ENCODE data around the gene SLC25A48.
"Not testable (repeated sequence)": the region's sequence is repeated elsewhere in the genome, so short reads cannot be mapped to it uniquely, and the experiment has no call there.

Gene SLC25A48

GRCh38 chr5:135830384-135830700 is 4.1 kb upstream of the SLC25A48 start:
- no peak for DNase-seq

GRCh38 chr5:135830876-135831275 is 3.6 kb upstream of the SLC25A48 start:
- no peak for DNase-seq

- no peak for DNase-seq
Measured at GRCh38 chr5:135831439-135831838, 3.0 kb upstream of the SLC25A48 start.

- no peak for DNase-seq
Measured at GRCh38 chr5:135831851-135832555, 2.5 kb upstream of the SLC25A48 start.

GRCh38 chr5:135832941-135833920 is 1.2 kb upstream of the SLC25A48 start:
- no peak for DNase-seq

GRCh38 chr5:135833961-135834638 is 363 bp upstream of the SLC25A48 start:
- no peak for DNase-seq

- no peak for DNase-seq
Measured at GRCh38 chr5:135835766-135836165, 1.3 kb downstream of the SLC25A48 start.

- DNase-seq, result not testable (repeated sequence)
Measured at GRCh38 chr5:135838395-135838794, 3.9 kb downstream of the SLC25A48 start.

- no peak for DNase-seq
Measured at GRCh38 chr5:135839566-135839965, 5.1 kb downstream of the SLC25A48 start.

- no peak for DNase-seq
Measured at GRCh38 chr5:135840959-135841358, 6.5 kb downstream of the SLC25A48 start.

GRCh38 chr5:135842737-135843136 is 8.3 kb downstream of the SLC25A48 start:
- DNase-seq, result no peak

- DNase-seq, result no peak
Measured at GRCh38 chr5:135843571-135844337, 9.3 kb downstream of the SLC25A48 start.

- DNase-seq, result no peak
Measured at GRCh38 chr5:135846311-135846710, 11.8 kb downstream of the SLC25A48 start.

GRCh38 chr5:135847976-135848375 is 13.5 kb downstream of the SLC25A48 start:
- DNase-seq, result no peak

- DNase-seq, result no peak
Measured at GRCh38 chr5:135850231-135850630, 15.8 kb downstream of the SLC25A48 start.

GRCh38 chr5:135850671-135851070 is 16.2 kb downstream of the SLC25A48 start:
- DNase-seq, result no peak

- no peak for DNase-seq
Measured at GRCh38 chr5:135851186-135851914, 16.9 kb downstream of the SLC25A48 start.

GRCh38 chr5:135851915-135852845 is 17.7 kb downstream of the SLC25A48 start:
- no peak for DNase-seq

- no peak for DNase-seq
Measured at GRCh38 chr5:135857630-135858311, 23.3 kb downstream of the SLC25A48 start.

GRCh38 chr5:135859186-135859585 is 24.7 kb downstream of the SLC25A48 start:
- DNase-seq, result not testable (repeated sequence)

Data from effector CD4-positive, alpha-beta T cell (primary cell).